NCI-H2196 (cell line): ENCODE results near the gene SLC35B4.

Experiments
- DNase-seq: peaks from one replicate; lab custom pipeline; 2025; ENCODE audit not compliant: unreplicated experiment; lab: John Stamatoyannopoulos, UW

Gene SLC35B4

DNA sequence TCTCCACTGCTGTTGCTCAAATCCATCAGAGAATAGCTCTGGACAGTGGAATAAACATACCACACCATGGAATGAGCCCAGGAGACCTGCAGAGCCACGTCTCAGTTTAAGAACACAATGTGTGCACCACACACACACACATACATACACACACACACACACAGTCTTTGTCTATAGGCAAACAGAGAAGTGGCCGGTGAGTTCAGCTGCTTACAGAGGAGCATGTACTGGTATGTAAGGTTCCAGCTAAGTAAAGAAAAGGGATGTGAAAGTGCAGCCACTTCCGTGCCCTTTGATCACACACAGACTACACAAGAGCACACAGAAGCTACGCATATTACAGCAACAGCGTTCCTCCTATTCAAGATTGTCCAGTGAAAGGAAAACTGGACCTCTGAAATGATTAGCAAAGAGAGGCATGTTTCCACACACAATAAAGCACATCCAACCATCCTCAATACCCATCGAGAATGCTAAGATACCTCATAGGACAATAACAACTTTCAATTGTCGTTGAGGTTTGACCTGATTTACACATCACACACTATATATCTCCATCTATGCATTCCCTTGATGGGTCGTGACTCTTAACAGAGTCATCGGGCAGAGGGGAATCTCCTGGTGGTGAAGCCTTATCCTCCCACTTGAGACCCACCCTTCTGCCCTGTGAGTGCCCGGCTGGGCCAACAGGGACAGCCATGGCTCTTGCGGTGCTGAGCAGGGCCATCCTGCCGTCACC, 23.6 kb downstream of the SLC35B4 start:
- DNase-seq = no peak

DNA sequence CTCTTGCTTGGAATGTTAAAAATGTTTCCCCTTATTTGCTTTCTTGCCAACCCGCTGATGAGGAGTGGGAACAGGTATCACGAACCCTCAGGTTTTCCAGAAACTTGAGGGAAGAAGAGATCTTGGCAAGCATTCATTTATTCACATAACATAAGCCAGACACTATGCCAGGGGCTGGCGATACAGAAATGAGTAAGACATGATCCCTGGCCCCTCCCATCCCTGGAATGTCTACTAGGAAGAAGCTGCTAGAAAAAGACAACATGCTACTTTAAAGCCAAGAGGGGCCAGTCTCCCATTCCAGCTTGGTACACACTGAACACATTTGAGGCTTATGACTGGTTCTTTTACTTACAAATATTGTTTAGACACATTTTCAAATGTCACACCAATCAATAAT, 26.4 kb downstream of the SLC35B4 start:
- DNase-seq = no peak

DNA sequence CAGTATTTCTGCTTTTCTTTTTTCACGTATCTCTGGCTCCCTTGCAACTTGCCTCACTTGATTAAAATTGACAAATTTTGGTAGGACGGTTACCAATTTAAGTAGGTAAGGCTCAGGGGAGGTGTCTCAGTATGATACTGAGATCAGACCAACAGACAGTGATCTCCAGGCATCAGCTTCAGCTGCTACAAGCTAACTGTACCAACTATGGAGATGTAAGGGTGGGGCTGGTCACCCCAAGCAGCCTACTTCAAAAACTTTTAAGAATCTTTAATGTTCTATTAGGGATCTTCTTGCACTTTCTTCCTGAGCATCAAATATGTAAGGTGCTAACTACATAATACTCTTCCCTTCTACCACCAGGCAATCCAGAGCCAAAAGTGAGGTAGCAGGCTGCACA, 26.9 kb downstream of the SLC35B4 start:
- DNase-seq = no peak

DNA sequence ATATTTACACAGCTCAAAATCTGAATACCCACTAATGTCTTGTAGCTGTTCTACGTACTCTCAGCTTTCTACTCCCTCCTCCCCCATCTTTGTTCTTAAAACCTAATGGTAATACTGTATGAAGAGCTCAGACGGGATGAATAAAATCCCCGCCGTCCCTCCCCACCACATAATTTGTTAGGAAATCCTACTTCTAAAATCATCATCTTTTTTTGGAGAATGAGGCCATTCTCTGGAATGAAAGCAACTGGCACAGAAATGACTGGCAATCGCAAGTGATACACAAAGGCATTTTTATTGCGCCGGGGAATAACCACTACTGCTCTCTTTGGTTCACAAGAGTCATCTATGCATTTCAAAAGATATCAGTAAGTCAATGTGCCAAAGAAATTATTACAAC, 27.3 kb downstream of the SLC35B4 start:
- no peak for DNase-seq

DNA sequence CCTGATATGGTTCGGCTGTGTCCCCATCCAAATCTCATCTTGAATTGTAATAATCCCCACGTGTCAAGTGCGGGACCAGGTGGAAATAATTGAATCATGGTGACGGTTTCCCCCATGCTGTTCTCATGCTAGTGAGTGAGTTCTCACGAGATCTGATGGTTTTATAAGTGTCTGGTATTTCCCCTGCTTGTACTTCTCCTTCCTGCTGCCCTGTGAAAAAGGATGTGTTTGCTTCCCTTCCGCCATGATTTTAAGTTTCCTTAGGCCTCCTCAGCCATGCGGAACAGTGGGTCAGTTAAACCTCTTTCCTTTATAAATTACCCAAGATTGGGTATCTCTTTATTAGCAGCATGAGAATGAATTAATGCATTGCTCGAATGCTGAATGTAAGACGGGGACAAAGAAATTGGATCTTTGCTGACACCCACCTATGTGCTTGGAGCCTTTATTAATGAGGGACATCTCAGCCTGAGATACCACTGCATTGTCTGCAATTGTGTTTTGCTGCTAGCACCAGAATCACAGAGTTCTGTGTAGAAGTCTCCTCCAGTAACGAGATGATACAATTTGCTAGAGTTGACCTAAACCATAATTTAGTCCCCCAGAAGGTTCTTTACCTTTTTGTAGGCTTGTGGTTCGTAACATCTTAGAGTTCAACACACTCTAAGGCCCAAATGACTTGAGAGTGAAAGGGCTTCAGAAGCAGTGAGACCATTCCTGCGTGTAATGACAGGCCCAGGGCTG, 28.6 kb downstream of the SLC35B4 start:
- DNase-seq = no peak

DNA sequence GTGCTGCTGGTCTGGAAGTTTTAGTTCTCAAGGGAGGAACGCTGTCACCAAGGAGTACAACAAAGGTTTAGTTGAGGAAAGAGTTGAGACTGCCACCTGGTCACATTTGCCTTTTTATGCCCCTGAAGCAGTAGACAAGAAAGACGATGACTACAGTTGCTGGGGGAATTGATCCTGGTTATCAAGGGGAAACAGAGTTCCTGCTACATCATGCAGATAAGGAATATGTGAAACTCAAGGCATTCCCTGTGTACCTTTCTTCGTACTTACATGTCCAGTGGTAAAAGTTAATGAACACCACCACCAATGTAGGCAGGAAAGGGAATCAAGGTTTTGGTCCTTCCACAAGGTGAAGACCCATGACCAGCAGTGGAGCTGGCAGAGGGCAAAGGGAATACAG, 31.8 kb downstream of the SLC35B4 start:
- DNase-seq = no peak

DNA sequence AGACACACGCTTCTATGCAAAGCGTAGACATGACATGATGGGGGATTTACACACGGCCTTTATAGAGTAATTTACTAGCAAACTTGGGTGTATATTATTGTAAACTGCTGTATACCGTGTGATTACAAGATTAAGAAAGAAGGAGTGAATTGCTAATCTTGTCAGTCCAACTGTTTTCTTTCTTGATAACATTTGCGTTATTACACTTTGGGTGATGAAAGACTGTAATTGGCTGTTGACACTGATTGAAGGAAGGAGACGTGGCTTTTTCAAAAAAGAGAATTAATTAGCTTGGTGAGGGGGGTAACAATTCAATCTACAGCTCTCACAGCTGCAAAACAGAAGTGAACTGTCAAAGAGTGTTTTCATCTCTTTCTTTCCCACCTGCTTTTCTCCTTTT, 32.7 kb downstream of the SLC35B4 start:
- no peak for DNase-seq

DNA sequence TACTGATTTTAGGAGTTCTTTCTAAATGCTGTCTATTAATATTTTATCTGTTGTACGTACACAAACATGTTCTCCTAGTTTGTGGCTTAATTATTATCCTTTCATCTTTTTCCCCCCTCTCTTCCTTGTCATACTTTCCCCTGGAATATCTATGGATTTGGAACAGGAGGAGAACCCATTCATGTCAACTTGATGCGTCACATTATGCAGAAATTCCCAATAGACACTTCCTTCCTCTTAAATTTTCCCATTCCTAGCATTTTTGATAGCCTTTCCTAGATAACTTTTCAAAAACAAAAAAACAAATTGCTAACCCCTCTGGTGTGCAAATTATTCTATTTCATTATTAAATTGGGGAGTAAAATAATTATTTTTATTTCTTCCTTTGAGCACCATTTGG, 36.2 kb downstream of the SLC35B4 start:
- no peak for DNase-seq

- DNase-seq = no peak
These were observed 36.8 kb downstream of the SLC35B4 start for GRCh38 chr7:134279898-134280297.

DNA sequence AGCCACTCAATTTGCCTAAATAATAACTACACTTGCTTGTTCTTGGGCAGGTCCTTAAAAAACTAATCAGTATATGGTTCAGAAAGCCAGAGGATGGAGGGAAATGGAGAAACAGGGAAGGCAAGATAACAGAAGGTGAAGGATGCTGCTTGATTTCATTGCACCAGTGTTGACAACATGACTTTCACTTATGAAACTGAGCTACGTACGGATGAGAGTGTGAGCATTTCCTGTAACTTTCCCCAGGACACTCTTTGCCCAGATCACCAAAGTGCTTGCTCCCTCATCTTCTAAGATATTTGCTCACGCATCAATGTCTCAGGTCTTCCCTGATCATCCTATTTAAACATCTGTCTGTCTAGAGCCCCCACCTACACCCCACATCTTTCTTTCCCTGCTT, 37.4 kb downstream of the SLC35B4 start:
- no peak for DNase-seq

GRCh38 chr7:134278502-134279153, 38.1 kb downstream of the SLC35B4 start:
- no peak for DNase-seq

DNA sequence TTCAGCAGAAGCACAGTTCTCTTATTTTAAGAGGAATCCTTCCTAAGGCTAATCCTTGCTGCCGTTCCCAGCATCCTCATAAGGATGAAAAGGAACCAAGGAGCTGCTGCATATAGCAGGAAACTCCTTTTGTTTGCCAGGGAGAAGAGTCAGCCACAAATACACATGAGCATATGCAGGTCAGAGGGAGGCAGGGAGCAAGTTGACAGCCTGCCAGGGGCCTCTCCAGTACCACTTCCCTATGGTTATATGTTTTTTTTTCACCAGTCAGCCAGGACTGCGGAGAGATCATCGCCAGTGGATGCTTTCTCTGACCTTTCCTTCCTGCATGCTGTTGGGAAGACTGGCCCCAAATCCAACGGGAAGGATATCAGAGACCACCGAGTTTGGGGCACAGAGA, 39.8 kb downstream of the SLC35B4 start:
- DNase-seq = no peak

DNA sequence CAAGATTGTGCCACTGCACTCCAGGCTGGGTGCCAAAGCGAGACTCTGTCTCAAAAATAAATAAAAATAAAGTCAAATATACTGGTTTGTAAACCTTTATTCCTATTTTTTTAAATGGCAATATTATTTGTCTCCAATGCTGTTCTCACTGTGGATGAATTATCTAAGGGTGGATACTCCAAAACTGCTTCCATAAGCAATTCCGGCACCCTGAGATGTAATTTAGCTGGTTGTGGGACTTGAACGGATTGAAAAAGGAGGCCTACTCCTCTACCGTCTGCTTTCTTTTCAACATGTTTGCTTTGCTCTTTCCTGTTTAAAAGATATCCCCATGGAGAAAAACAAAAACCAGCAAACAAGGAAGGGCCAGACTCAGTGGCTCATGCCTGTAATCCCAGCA, 54.4 kb downstream of the SLC35B4 start:
- DNase-seq = no peak

DNA sequence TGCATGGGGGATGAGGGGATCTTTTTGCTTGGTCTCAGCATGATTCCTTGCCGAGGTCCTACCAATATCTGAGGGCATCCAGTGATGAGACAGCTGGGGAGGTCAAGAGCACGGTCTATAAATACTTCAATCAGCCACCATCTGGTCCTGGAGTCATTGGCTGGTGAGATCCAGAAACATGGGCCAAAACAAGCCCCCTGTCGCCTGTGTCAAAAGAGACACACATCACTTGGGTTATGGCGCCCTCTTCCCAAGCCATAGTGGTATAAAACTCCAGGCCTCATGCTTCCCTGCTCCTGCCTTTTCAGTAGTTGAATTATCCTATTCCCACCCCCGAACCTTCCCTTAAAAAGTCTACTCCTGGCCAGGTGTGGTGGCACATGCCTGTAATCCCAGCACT, 60.9 kb downstream of the SLC35B4 start:
- DNase-seq = no peak

DNA sequence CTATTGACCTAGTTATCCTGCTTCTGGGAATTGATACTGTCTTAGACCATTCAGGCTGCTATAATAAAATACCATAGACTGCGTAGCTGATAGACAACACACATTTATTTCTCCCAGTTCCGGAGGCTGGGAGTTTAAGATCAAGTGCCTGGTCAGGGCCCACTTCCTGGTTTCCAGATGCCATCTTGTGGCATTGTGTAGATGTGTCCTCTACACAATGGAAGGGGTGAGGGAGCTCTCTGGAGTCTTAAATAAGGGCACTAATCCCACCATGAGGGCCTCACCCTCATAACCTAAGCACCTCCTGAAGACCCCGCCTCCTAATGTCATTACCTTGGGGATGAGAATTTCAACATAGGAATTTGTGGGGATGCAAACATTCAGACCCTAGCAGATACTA, 62.4 kb downstream of the SLC35B4 start:
- no peak for DNase-seq

- DNase-seq = no peak
These were observed 68.5 kb downstream of the SLC35B4 start for GRCh38 chr7:134248196-134248595.

DNA sequence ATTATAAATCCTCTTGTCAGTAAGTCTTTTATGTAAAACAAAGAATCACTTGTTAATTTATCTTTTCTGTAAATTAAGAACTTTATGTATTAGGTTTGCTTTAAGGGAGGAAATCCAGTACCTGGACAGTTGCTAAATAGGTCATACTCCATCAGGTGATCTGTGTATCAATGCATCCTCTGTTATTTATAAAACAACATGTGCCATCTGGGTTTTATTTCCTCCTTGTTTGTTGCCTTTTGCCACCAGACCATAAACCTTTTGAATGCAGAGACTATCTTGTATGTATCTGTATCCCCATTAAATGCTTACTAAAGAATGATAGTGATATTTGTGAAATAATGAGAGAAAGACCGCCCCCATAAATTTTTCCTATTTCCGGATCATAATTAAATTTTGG, 70.0 kb downstream of the SLC35B4 start:
- DNase-seq = no peak

DNA sequence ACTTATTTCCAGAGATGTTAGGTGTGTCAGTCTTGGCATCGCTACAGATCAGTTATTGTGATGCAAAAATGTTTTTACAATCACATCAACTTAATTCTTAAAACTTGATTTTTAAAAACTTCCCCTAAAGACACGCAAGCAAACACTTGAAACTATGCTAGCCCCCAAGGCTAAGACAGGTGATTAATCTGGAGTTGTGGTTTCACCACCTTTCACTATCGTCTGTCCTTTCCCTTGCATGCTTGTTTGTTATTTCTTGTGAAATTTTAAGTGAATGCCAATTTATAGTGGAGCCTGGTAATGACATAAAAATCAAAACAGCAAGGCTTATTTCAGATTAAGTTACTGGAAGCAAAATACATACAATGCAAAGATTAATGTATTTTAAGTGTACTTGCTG, 70.4 kb downstream of the SLC35B4 start:
- DNase-seq = no peak

DNA sequence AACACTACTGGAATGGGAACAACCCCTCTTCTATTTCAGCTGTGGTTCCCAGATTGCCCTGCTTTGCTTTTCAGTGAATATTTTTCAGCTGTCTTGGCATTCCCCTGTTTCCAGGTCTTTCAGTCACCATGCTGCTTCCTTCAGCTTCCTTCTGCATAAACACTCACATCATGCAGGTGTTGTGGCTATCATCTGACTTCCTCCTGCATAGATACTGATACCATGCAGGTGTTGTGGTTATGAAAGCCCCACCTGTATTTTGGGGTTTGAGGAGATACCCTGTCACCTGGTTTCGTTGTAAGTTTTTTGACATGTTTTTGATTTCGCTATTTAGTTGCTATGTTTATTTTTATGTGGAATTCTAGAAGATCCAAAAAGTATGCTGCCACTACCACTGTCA, 71.5 kb downstream of the SLC35B4 start:
- DNase-seq = no peak
